GM21423 (cell line): ENCODE data around the gene ZMYND10.

Source experiments
- ATAC-seq: cut with Tn5 transposase; IDR thresholded peaks from one replicate; pipeline ENCODE4 v1.9.1; 2021; ENCODE audit warnings: mild to moderate bottlenecking, moderate library complexity; ENCODE audit not compliant: unreplicated experiment

The ZMYND10 gene

DNA sequence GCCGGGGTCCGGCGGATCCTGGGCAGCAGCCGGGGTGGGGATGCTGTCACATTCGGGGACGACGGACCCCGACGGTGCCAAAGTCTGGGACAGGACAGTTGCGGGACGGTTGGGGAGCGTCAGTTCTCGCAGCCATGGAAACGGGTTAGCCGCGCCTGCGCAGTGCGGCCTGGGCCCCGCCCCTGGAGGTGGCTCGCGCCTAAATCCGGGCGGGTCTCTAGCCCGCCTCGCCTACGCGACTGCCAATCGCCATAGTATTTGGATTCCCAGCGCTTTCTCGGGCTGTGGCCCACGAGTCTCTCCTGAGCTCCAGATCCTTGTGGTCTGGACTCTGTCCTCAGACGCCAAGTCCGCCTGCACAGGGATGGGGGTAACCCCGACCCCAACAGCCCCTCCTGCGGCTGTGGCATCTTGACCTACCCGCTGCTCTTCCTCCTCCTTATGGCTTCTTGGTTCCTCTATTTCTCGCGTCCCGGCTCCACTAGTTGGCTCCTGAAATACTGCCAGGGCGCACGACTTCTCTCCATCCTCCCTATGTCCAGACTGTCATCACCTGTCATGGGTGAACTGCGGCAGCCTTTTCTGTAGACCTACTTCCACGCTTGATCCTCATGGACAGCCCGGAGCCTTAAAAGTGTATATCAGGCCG, at the start of gene ZMYND10:
Gene ZMYND10, minus strand, starts transcription at position 147 of the 649 bp plus-strand sequence. CDS start 153 bp downstream, outside the sequence.
- ATAC-seq: no peak

DNA sequence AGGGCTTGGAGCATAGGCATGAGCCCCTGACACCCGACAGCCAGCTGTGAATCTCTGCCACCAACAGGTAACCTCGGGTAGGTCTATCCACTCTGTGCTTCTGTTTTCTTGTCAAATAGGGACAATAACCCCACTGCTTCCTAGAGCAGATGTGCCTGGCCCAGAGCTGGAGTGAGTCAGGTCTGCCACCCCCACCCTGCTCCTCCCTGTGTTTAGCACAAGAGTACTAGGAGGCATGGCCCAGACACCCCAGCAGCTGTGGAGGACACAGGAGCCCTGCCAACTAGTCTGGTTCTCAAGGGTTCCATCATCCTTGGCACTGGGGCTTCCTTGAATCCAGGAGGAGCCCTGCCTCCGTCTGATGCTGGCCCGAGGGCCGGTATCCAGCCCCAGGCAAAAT, 47.5 kb upstream of the ZMYND10 start:
- ATAC-seq: no peak

DNA sequence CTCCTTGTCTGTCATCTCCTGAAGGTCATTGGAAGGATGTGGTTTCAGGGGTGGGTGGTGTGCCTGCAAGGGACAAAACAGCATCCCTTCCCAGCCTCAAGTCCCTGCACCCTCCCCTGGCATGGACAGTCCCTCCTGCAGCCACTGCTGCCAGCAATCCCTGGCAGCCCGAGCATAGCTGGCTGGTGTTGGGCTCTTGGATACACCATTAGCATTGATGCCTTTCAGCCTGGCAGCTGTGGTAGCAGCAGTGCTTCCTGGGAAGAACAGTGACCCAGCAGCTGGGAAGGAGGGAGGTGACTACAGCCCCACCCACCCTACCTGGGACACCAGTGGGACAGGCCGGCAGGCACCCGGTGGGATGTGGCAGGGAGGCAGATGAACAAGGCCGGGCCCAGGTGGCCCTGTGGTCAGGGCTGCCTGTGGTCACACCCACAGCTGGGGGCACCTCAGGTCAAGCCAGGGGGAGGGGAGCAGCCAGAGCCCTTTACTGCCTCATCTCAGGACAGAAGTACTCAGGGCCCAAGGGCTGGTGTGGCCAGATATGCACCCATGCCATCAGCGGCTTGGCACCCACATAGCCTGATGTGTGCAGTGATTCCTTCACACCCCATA, 46.7 kb upstream of the ZMYND10 start:
- no peak for ATAC-seq

DNA sequence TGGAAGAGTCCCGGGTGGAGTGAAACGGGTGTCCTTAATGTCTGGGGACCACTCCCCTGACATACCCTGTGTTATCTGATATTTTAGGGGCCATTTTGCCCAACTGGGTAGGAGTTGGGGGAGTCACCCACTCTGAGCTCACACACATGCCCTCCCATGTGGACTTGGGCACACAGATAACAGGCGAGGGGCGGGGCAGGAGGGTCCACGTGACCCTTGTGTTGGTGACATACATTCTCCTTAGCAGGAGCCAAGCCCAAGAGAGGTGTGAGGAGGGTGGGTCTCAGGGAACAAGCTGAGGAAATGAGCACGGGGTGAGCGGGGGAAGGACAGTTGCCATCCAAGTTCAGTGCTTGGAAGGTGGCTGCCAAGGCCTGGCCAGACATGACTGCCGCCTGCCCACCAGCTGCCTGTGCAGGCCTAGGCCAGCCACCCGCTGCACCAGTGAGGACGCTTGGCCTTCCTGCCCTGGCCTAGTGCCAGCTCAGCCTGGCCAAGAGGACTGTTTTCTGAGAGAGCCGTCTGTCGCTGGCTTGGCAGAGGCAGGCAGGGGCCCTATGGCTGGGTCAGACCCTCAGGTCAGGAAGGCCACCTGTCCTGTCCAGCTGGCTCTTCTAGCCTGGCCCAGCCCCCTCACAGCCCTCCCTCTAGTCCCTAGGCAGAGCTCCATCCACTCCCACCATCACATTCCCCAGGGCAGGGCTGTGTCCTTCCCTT, 45.1 kb upstream of the ZMYND10 start:
- no peak for ATAC-seq

DNA sequence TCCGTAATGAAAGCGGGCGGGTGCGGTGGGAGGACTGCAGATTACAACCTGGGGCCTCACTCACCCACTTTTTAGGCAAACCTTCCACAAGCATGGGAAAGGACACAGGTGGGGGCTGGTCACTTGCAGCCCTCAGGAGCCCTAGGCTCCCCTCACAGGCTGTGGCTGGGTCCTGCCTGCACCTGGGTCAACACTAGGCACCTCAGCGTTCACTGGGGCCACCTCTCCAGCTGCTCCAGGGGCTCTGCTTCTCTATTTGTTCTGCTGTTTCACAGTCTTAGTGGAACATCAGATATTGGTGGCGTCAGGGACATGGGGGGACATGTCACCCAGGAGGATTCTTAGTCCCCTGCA, 43.9 kb upstream of the ZMYND10 start:
- no peak for ATAC-seq

DNA sequence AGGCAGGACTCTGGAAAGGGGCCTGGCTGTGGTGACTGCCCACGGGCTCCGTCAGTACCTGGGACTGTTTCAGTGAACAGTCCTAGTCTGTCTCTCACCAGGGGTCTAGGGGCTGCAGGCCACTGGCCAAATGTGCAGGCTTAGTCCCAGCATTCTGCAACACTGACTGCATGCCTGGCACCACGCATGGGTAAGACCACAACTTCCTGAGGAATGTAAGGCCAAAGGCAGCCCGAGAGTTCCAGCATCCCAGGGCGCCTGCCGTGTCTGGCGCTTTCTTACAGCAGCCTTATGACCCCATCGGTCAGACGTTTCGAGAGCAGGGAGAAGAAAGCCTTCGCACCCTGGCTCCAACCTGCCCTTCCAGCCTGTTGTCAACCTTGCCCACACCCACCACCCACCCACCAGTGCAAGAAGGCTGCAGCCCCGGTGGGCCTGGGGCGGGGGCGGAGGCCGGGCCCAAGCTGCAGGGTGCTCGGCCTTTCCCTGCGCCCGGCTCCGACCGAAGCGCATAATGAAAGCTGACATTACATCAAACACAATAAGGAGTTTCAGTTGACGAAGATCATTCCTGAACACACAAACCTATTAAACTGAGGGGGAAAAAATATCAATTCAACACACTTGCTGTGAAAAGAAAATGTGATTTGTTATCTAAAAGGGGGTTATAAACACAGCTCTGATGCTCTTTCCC, 43.3 kb upstream of the ZMYND10 start:
- ATAC-seq: no peak

DNA sequence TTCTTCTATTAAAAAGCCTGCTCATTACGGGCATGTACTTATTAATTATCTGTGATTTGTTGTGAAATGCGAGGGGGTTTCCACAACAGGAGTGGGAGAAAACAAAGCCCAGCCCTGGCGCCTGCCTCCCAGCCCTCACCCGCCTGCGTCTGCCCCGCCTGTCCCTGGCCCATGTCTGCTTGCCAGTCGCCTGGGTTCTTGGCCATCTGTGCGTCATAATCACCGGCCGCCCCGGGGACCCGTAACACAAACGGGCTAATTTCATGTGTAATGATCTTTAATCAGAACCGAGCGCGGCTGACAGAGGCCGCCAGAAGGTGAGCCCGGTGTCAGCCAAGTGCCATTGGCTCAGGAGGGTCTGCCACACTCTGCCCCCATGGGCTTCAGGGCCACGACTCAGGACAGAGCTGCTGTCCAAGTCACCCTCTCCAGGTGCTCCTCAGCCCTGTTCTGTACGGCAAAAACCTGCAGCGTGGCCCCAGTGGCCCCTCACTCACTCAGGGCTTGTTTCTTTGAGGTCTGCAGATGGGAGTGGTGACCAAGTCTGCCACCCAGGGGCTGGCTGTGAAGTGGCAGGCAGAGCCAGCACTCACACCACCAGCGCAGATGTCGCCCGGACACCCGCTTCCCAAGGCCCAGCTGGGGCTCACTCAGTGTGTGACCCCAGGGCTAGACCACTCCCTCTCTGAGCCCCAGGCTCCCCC, 42.6 kb upstream of the ZMYND10 start:
- no peak for ATAC-seq

DNA sequence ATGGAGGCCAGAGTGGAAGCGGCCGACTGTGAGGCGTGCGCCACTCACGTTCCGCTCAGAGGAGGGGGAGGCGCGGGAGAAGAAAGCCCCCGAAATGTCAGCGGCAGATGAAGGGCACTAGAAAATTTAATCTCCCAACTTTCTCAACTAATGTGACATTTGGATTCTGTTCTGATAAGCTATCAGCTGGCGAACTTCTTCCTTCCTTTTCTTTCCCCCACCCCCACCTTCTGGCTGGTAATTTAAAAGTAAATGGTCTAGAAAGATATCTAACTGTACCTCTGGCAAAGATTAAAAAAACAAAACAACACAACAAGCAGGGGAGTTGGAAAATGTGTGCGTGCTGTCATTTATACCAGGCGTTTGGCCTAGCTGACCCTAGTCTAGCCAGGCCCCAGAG, 40.2 kb upstream of the ZMYND10 start:
- no peak for ATAC-seq

DNA sequence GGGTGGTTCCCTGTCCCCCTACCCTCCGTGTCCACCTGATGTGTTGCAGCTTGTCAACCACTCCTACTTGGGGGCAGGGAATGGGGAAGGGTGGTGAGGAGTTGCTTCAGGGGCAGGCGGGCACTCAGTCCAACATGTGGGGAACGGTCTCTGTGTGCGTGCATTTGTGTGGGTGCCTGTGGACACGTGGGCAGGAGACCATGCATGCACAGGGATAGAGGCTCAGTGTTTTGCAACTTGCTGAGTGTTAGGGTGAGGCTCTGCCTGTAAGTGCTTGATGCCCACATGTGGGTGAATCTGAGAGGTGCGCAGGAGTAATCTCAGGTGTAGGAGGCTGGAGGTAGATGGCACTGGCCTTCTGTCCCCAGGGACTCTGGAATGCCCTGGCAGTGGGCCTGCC, 38.2 kb upstream of the ZMYND10 start:
- ATAC-seq: no peak

DNA sequence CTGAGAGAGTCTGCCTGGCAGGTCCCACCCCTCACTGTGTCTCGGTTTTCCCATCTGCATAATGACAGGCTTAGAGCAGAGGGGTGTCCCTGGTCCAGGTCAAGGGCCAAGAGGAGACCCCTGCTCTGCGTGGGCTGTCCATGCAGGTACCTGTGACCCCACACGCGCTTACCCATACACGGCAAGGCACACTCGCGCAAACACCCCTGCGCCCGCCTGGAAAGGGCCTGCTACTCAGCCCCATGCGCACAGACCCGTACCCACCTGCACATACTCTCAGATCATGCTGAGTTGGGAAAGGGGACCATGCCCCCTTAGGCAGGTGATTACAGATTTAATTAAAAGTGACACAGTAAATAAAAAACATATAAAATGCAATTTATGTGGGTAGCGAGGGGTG, 37.2 kb upstream of the ZMYND10 start:
- ATAC-seq: no peak

DNA sequence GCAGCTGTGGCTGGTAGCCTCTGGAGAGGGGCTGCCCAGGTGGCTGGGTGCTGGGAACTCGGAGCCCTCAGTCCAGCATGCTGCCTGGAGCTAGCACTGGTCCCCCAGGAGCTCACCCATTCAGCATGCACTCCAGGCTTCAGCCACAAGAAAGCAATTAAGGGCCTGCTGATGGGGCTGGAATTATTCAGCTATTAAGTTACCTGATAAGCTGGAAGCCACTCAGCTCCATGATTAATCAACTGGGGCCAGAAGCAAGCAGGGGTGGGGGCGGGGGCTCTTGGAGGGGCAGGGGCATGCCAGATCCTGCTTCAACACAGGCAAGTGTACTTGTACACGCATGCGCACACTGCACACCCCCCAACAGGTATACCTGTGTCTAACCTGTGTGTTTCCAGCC, 35.9 kb upstream of the ZMYND10 start:
- ATAC-seq: no peak

DNA sequence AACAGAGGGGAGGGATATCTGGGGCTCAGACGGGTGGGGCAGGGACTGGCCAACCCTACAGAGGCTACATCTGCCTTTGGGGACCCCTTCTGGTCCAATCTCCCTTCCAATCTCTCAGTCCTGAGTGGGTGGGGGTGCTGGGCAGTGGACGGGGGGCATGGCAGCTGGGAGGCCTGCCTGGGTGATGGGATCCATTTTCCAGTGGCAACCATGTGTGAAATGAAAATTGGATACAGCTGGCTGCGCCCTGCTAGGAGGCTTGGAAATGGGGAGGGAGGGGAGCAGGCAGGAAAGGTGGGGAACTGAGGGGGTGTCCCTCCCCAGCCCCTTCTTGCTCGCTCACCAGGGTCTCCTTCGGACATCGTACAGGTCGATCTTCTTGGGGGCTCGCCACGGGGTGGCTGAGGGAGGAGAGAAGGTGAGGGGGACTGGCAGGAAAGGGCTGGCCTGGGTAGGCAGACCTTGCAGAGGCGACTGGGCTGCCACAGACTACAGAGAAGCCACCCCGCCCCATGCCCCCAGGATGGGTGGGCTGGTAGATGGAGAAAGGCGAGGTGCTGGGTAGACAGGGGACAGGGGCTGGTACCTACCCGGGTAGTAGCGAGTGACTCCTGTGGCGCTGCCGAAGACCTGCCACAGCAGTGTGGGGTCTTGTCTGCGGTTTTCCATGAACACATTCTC, 35.0 kb upstream of the ZMYND10 start:
- no peak for ATAC-seq

DNA sequence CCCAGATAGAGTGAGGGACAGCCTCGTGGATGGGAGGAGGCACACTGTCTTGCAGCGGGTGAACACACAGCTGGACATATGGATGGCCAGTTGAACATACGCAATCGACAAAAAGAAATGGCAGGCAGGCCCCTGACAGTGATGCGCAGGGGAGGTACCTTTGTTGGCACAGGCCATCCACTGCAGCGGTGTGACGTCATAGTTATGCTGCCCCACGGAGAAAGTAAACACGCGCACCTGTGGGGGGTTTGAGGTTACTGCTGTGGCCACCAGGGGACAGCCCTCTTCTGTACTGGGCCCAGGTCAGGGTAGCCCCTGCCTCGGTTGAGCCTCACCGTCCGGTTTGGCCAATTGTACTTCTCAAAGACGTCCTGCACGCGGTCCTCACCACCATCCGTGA, 33.2 kb upstream of the ZMYND10 start:
- ATAC-seq: no peak

DNA sequence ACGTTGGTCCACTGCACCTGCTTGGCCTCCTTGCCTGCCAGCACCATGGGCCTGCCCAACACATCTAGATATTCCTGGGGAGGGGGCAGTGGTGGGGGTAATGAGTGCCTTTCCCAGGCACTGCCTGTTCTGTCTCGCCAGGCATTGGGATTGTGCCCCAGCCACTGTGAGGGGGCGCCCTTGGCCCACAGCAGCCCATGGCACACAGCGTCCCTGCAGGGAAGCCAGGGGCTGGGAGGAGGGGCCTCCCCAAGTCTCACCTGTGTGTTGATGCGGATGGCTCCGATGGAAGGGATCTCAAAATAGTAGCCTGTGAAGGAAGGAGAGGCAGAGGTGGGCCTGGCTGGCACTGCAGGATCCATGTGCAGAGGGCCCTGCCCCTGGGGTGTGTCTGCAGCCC, 32.5 kb upstream of the ZMYND10 start:
- ATAC-seq: no peak

DNA sequence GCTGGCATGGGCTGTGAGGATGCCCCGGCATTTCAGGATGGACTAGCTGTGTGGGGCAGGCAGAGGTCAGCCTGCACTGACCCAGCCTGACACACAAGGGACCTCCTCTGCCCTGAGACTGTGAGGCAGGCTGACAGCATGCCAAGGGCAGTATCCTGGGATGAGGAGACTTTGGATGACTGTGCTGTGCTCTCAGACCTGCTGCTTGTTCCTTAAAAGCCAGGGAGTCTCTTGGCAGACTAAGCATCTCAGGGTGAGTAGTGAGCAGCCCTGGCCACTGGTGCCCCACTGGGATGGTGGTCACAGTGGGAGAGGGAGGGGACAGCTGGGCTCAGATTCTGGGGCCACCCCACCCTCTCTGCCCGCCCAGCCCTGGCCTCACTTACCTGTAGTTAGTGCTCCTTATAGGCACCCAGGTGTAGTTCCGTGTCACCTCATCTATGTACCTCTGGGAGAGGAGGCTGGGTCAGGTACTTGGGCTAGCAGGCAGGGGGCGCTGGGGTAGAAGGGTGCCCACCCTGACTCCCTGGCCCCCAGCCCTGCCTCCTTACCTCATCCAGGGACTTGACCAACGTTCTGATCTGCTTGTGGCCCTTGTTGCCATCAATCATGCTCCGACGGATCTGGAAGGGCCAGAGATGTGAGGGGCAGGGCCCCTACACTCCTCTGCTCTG, 29.9 kb upstream of the ZMYND10 start:
- ATAC-seq: no peak

DNA sequence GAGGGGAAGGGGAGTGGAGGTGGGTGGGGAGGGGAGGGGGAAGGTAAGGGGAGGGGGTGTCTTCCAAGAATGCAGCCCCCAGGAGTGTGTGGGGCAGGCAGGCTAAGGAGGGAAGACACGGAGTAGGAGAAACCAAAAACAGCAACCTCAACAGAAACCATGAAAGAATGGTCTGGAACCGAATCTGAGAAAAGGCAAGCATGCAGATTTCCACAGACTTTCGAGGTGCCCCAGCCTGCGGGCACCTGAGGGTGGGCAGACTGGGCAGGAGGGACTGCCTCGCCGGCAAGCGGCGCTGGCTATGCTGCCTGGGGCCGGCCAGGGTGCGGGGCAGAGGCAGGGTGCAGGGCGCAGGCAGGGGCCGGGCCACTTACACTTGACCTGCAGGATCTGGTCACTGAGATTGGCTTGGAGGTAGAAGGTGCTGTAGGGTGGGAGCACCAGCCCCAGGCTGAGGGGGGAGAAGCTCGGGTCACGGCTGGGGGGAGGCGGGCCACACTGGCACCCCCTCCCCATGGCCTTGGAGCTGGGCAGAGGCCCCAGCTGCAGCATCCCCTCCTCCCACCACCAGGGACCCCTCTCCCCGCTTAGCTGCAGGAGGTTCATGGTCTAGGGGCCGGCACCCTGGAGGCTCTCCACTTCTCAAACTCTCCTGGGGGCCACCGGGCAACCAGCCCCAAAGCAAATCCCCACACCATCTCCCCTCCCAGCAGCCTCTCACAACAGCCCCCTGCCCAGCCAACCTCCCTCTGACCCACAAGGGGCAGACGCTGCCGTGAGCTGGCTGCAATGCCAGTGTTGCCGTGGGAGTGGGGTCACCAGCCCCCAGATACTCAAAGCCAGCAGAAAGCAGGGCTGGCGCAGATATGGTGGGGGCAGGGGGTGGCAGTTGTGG, 29.1 kb upstream of the ZMYND10 start:
- ATAC-seq: no peak

DNA sequence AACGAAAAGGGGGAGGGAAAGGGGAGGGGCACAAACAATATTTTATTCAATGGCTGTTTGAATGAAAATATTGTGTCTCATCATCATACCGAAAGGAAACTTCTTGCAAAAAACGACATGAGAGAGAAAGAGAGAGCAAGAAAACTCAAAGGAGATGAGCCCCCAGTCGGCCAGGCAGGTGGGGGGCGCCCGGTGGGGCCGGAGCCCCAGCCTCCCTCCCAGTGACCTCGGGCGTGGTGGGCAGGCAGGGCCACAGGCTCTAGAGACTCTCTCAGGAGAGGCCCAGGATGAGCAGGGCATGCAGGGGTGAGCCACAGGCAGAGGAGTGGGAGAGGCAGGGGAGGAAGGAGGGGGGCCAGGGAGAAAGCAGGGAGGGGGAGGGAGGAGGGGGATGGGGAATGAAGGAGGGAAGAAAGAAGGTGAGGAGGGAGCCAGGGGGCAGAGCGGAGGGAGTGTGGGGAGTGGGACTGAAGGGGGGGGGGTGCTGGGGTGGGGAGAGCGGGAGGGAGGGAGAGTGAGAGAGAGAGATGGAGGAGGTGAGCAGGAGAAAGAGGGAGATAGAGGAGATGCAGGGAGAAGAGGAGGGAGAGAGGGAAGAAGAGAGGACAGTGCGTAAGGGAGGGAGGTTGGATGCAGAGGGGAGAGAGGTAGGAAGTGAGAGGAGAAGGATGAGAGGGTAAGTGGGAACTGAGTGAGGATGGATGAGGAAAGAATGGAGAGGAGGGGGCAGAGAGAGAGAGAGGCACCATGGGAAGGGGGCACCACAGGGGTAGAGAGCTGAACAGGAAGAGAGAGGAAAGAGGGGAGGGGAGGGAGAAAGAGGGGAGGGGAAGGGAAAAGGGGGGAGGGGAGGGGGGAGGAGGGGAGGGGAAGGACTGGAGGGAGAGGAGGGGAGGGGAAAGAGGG, 27.9 kb upstream of the ZMYND10 start:
- ATAC-seq: no peak

DNA sequence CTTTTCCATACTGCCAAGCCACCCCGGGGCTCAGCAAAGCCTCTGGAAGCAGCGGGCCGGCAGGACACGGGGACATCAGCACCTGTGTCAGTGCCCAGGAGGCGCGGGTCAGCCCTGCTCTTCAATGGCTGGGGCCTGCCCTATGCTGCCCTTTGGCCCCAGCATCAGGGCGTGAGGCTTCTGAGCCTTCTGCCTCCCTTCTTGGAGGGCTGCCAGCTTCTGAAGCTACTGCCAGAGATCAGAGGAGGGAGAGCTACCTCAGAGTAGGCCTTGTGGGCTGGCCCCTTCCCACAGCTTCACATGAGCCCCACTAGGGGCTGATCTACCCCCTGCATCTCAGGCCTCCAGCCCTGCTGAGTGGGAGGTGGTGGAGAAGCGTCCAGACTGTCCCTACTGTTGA, 26.8 kb upstream of the ZMYND10 start:
- ATAC-seq: no peak
